ENCODE data around the gene SPTBN4.

GRCh38 chr19:40559394-40559793 is 92.6 kb downstream of the SPTBN4 start:
- TF ChIP-seq POLR2A (IDR thresholded peaks at IDR 0.05; ENCODE audit: low read depth, low read length) (no peak), POLR2AphosphoS5 (IDR thresholded peaks at IDR 0.05; ENCODE audit: low read depth, low read length) (no peak)
